GM12878 (cell line): ENCODE data around the gene BTC. TPM values are rescaled to one million over a fixed set of nuclear protein-coding genes. Genes with fewer than 3 reads are reported as not detected.

Source experiments
- ATAC-seq: fragments of 200-7000 bp; cut with Tn5 transposase; 3 replicates; pipeline ENCODE4 v1.9.1; 2020; ENCODE audit warnings: mild to moderate bottlenecking, moderate library complexity
- BruUV-seq: library from RNA; stranded (reverse); fragments of 400-500 nt; replicated peaks from 2 replicates; lab custom pipeline; 2021; lab: Mats Ljungman, UMichigan
- CTCF ChIA-PET: fragments of 300-600 bp; sonication (Branson Sonifier 250); formaldehyde crosslinking; extraction: SDS; loops from one replicate; lab custom pipeline; 2021; ENCODE audit warnings: inconsistent platforms; lab: Yijun Ruan, JAX
- POLR2A ChIA-PET: fragments of 350-600 bp; formaldehyde crosslinking; extraction: SDS; loops from one replicate; lab custom pipeline; 2021; ENCODE audit warnings: inconsistent platforms; lab: Charles Lee
- RAD21 ChIA-PET: fragments of 300-600 bp; sonication (Branson Sonifier 250); formaldehyde crosslinking; loops from one replicate; lab custom pipeline; 2023; ENCODE audit warnings: antibody characterized with exemption; ENCODE audit not compliant: unreplicated experiment; lab: Charles Lee
- SMC1A ChIA-PET: fragments of 300-600 bp; sonication (Branson Sonifier 250); formaldehyde crosslinking; loops from one replicate; lab custom pipeline; 2023; ENCODE audit not compliant: unreplicated experiment, uncharacterized antibody; lab: Charles Lee
- DNase-seq: peaks from one replicate; pipeline ENCODE4 v3.0.0-alpha.2; 2011; ENCODE audit warnings: low read depth, low spot score
- FAIRE-seq: peaks from 3 replicates; lab custom pipeline; 2011; peaks lifted over from hg19 to GRCh38; lab: Jason Lieb, UNC
- H2AFZ ChIP-seq: 2 replicates; pipeline ENCODE4 v1.6.0; 2011; ENCODE audit warnings: low read depth, low read length, control low read depth; ENCODE audit not compliant: control insufficient read depth
- H3K27ac ChIP-seq: 2 replicates; pipeline ENCODE4 v1.5.1; 2011; ENCODE audit warnings: control low read depth; ENCODE audit not compliant: control insufficient read depth, insufficient read depth
- H3K27me3 ChIP-seq, 2 experiments: replicated peaks in 1 of 2; 2 replicates each; pipeline versions ENCODE4 v1.6.0 to v1.6.1; 2011; ENCODE audit warnings: low read length in 1 of 2; ENCODE audit not compliant: control insufficient read depth in 2 of 2, insufficient read depth in 2 of 2
- H3K36me3 ChIP-seq, 2 experiments: 2 replicates each; pipeline ENCODE4 v1.5.1; 2011; ENCODE audit warnings: low read length in 1 of 2; ENCODE audit not compliant: control insufficient read depth in 2 of 2, insufficient read depth in 2 of 2
- H3K4me1 ChIP-seq: 2 replicates; pipeline ENCODE4 v1.6.1; 2011; ENCODE audit warnings: mild to moderate bottlenecking, low read length, moderate library complexity, mixed read lengths; ENCODE audit not compliant: control insufficient read depth, insufficient read depth
- H3K4me2 ChIP-seq: 2 replicates; pipeline ENCODE4 v1.6.0; 2011; ENCODE audit warnings: control low read depth; ENCODE audit not compliant: control insufficient read depth, insufficient read depth
- H3K4me3 ChIP-seq: fragments of 200-600 bp; sonication (generic); 2 replicates; pipeline ENCODE4 v1.5.1; 2016
- H3K79me2 ChIP-seq: 2 replicates; pipeline ENCODE4 v1.6.0; 2011; ENCODE audit warnings: low read length; ENCODE audit not compliant: control insufficient read depth, insufficient read depth
- H3K9ac ChIP-seq: 2 replicates; pipeline ENCODE4 v1.8.0; 2011; ENCODE audit warnings: low read length, control low read depth, mixed read lengths; ENCODE audit not compliant: control insufficient read depth, insufficient read depth
- H3K9me3 ChIP-seq: replicated peaks from 3 replicates; pipeline ENCODE4 v1.5.1; 2011; ENCODE audit warnings: mild to moderate bottlenecking, low read length; ENCODE audit not compliant: control insufficient read depth, insufficient read depth
- H4K20me1 ChIP-seq: 2 replicates; pipeline ENCODE4 v1.6.0; 2011; ENCODE audit not compliant: control insufficient read depth, insufficient read depth
- FOXM1 ChIP-seq: IDR thresholded peaks from 2 replicates; pipeline ENCODE4 v1.6.1; 2012; ENCODE audit warnings: low read depth, mild to moderate bottlenecking, inconsistent platforms, low read length, moderate library complexity
- NFYB ChIP-seq: IDR thresholded peaks from 2 replicates; pipeline ENCODE4 v1.6.1; 2011; ENCODE audit warnings: low read depth, mild to moderate bottlenecking, low read length, improper control_type of control experiment, moderate library complexity; ENCODE audit not compliant: insufficient read depth
- ZBTB4 ChIP-seq: fragments of 450-650 bp; formaldehyde crosslinking; IDR thresholded peaks from 2 replicates; pipeline ENCODE4 v1.4.0; 2022; ENCODE audit warnings: mild to moderate bottlenecking, moderate library complexity
- WGBS: methylation state at CpG from one replicate; pipeline ENCODE4 v1.1.6; 2016; ENCODE audit warnings: low lambda C conversion rate; ENCODE audit not compliant: insufficient replicate concordance, insufficient coverage; ENCODE audit errors: missing lambda C conversion rate; 5-methylcytosine and 5-hydroxymethylcytosine counted together
- in situ Hi-C: fragments of 300-500 bp; cut with MboI; formaldehyde crosslinking; loops from 9 replicates; pipeline ENCODE4 v1.14.3; 2018; ENCODE audit warnings: mixed read lengths
- intact Hi-C: fragments of 100-400 bp; cut with micrococcal nuclease; formaldehyde crosslinking; loops from one replicate; pipeline ENCODE4 v1.14.2; 2022; ENCODE audit not compliant: unreplicated experiment
- polyA plus RNA-seq, 11 experiments: library from polyadenylated mRNA; depleted of rRNA in 4 of 11; unstranded in 6 of 11; stranded (reverse) in 5 of 11; fragments of >200 nt; fragmentation: Nextera tagmentation in 4 of 11; fragmentation: Illumina TruSeq in 1 of 11; extraction: Ambion mirVana in 4 of 11; extraction: Trizol in 1 of 11; gene quantifications; 1 replicate in 1 of 11; 2 replicates in 10 of 11; pipeline versions ENCODE4 v1.2.1 to v1.2.3, GENCODE V29; 2011 to 2016; ENCODE audit warnings: inconsistent platforms in 2 of 11, missing spikeins in 2 of 11, low read depth in 1 of 11
- total RNA-seq, 4 experiments: library from RNA; depleted of rRNA in 3 of 4; stranded (reverse); fragments of >200 nt in 3 of 4; fragmentation: Illumina TruSeq in 1 of 4; extraction: Trizol in 1 of 4; gene quantifications; 2 replicates each; pipeline versions ENCODE4 v1.2.1 to v1.2.3, GENCODE V29; 2013 to 2021

Gene BTC
- total and polyA plus RNA-seq, 10 of the 15 experiments (the other 5 are each of a cell fraction or from before 2014, with no cell fraction given) = not detected

- no peak overlapping the region for H3K4me2 ChIP-seq
- intact Hi-C loops (no loop called here), in situ Hi-C loops (no loop called here)
- H3K27me3 ChIP-seq = no peaks in the 10 kb centered on the region; a peak in 1 of 4 replicates
- no peaks in the 10 kb centered on the region for H4K20me1 ChIP-seq
- BruUV-seq = no TSS peak
- no peak for FAIRE-seq
- ChIA-PET POLR2A (no interaction called here), SMC1A (no interaction called here), RAD21 (no interaction called here), CTCF (no interaction called here)
- TF ChIP-seq FOXM1 = no peak
- no peak for TF ChIP-seq ZBTB4 (CRISPR knock-in tag)
- TF ChIP-seq NFYB = no peak
- no peak overlapping the region for H3K27ac ChIP-seq
- no peak overlapping the region for H3K4me3 ChIP-seq
- H3K36me3 ChIP-seq = no peaks in the 10 kb centered on the region
- DNase-seq = no peak
- H3K9me3 ChIP-seq = no peaks in the 10 kb centered on the region
- H3K4me1 ChIP-seq = no peaks in the 10 kb centered on the region
- H3K79me2 ChIP-seq = no peaks in the 10 kb centered on the region
- WGBS = 10% methylated on average over 7 of the region's 7 CpGs
- no peak overlapping the region for H3K9ac ChIP-seq
- ATAC-seq = no peak
- H2AFZ ChIP-seq = no peak overlapping the region
Measured at GRCh38 chr4:74840936-74841509, 46.7 kb upstream of the BTC start.
